PC-9 (cell line): ENCODE results near the gene TMEM266.
A peak's percentile ranks its signal among the peaks of the same experiment; 100 is the strongest.

Source experiments
- CTCF ChIP-seq: fragments of 200-600 bp; sonication (generic); conservative IDR thresholded peaks from 2 replicates; pipeline ENCODE4 v1.6.1; 2017; ENCODE audit warnings: mixed run types, antibody characterized with exemption, mild to moderate bottlenecking, moderate library complexity
- EZH2 ChIP-seq: fragments of 200-600 bp; sonication (generic); IDR thresholded peaks from 2 replicates; pipeline ENCODE4 v1.8.0; 2017; ENCODE audit warnings: antibody characterized with exemption, low read depth

- TF ChIP-seq CTCF (peak; percentile 86), EZH2 (no peak)
These were observed 131.2 kb downstream of the TMEM266 start for GRCh38 chr15:76190751-76191538.
